Smooth muscle cell (in vitro differentiated cells): ENCODE results near the gene VWDE. TPM values are rescaled to one million over a fixed set of nuclear protein-coding genes. Genes with fewer than 3 reads are reported as not detected.
A peak's percentile ranks its signal among the peaks of the same experiment; 100 is the strongest.
"Not testable (repeated sequence)": the region's sequence is repeated elsewhere in the genome, so short reads cannot be mapped to it uniquely, and the experiment has no call there.

Source experiments
- DNase-seq: peaks from one replicate; lab custom pipeline; 2025; ENCODE audit not compliant: unreplicated experiment; lab: John Stamatoyannopoulos, UW
- H2AFZ ChIP-seq: fragments of 200-600 bp; sonication (generic); 2 replicates; pipeline ENCODE4 v1.6.0; 2016; ENCODE audit warnings: antibody characterized with exemption, low read depth, mild to moderate bottlenecking
- H3F3A ChIP-seq: fragments of 200-600 bp; sonication (generic); 2 replicates; pipeline ENCODE4 v1.6.0; 2017; ENCODE audit warnings: antibody characterized with exemption, low read depth
- H3K27ac ChIP-seq: fragments of 200-600 bp; sonication (generic); 2 replicates; pipeline ENCODE4 v1.5.1; 2016; ENCODE audit warnings: low read depth, mild to moderate bottlenecking
- H3K27me3 ChIP-seq: fragments of 200-600 bp; sonication (generic); 2 replicates; pipeline ENCODE4 v1.6.1; 2016; ENCODE audit warnings: low read depth, mild to moderate bottlenecking
- H3K36me3 ChIP-seq: fragments of 200-600 bp; sonication (generic); 2 replicates; pipeline ENCODE4 v1.5.1; 2016; ENCODE audit warnings: low read depth
- H3K4me1 ChIP-seq: fragments of 200-600 bp; sonication (generic); 2 replicates; pipeline ENCODE4 v1.5.1; 2016; ENCODE audit warnings: low read depth
- H3K4me2 ChIP-seq: fragments of 200-600 bp; sonication (generic); 2 replicates; pipeline ENCODE4 v1.6.0; 2016; ENCODE audit warnings: mild to moderate bottlenecking
- H3K4me3 ChIP-seq: fragments of 200-600 bp; sonication (generic); 2 replicates; pipeline ENCODE4 v1.5.1; 2016; ENCODE audit warnings: mild to moderate bottlenecking
- H3K79me2 ChIP-seq: fragments of 200-600 bp; sonication (generic); 2 replicates; pipeline ENCODE4 v1.6.0; 2016; ENCODE audit warnings: low read depth, mild to moderate bottlenecking
- H3K9ac ChIP-seq: fragments of 200-600 bp; sonication (generic); 2 replicates; pipeline ENCODE4 v1.6.0; 2016; ENCODE audit warnings: low read depth
- H3K9me3 ChIP-seq: fragments of 200-600 bp; sonication (generic); replicated peaks from 2 replicates; pipeline ENCODE4 v1.5.1; 2016; ENCODE audit warnings: low read depth
- H4K20me1 ChIP-seq: fragments of 200-600 bp; sonication (generic); 2 replicates; pipeline ENCODE4 v1.6.0; 2016; ENCODE audit warnings: low read depth
- WGBS: methylation state at CpG from one replicate; pipeline ENCODE4 v1.1.7; 2016; ENCODE audit warnings: low lambda C conversion rate; 5-methylcytosine and 5-hydroxymethylcytosine counted together
- polyA plus RNA-seq: library from polyadenylated mRNA; unstranded; fragments of >200 nt; fragmentation: Nextera tagmentation; extraction: Ambion mirVana; gene quantifications from 2 replicates; pipeline ENCODE4 v1.2.1, GENCODE V29; 2016
- total RNA-seq: library from RNA; depleted of rRNA; stranded (reverse); fragments of >200 nt; gene quantifications from 2 replicates; pipeline ENCODE4 v1.2.3, GENCODE V29; 2014
- TF ChIP-seq, protein P1 (sequence below): fragments of 200-600 bp; sonication (generic); IDR thresholded peaks from 2 replicates; pipeline ENCODE4 v1.5.1; 2017; ENCODE audit warnings: borderline replicate concordance, mild to moderate bottlenecking, antibody characterized with exemption; ENCODE audit not compliant: insufficient read depth, poor library complexity, severe bottlenecking

The VWDE gene
- 0.13 and 0.49 TPM in 2 replicates for total RNA-seq
- polyA plus RNA-seq = not detected in 2 replicates

DNA sequence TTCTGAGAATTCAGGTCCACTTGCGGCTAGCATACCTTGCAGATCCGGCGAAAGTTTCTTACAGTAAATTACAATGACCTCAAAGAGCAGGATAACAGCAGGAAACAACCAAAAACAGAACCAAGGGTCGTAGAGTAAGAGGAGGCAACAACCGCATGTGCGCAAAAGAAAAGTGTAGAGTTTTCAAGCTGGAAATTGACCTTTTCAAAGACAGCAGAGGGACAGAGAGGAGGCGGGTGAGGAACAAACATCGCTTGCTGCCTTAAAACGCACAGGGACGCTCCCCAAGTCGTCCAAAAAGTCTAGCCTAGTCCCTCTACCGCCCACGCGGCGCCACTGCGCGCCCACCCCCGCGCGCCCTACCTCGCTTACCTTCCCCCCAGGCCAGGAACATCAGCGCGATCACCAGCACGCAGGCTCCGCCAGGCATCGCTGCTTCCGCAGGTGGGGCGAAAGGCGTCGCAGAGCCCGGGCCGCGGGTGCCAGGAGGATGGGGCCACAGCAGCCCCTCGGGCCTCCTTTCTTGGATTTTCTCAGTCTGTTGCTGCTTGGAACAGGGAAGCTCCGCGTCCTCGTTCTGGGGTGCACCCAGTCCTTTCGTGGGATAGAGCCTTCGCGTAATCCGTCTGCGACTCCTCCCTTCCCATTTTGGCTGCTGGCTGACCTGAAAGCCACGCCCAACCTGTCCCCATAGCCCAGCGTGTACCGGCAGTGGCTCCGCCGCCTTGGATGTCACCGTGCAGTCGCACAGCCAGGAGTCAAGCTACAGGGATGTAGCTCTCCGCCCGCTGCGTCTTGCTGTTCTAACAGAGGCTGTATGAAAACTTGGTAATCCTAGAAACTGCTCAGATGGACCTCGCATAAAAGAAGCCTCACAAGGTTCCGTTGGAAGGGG, at the start of gene VWDE:
Gene VWDE (minus strand): TSS at position 579 of the 895 bp plus-strand sequence. CDS start 149 bp downstream, at position 430.
- no peak for DNase-seq
- no peaks in the 10 kb centered on the region for H3K36me3 ChIP-seq
- H3K79me2 ChIP-seq = no peaks in the 10 kb centered on the region
- no peak within 1 kb of the TSS for H3K27ac ChIP-seq
- H3K27me3 ChIP-seq = peaks cover 65% of the 10 kb centered on the region
- H3K9me3 ChIP-seq = no peaks in the 10 kb centered on the region
- WGBS = 1% methylated on average over 53 of the region's 54 CpGs
- peak within 1 kb of the TSS; percentile 52 for H3K4me3 ChIP-seq
- peaks cover 8% of the 10 kb centered on the region for H3K4me1 ChIP-seq
- peak within 1 kb of the TSS; percentile 71 for H2AFZ ChIP-seq
- H3F3A ChIP-seq = no peaks in the 10 kb centered on the region
- H3K9ac ChIP-seq = no peak within 1 kb of the TSS
- H3K4me2 ChIP-seq = peak within 1 kb of the TSS; percentile 85
- H4K20me1 ChIP-seq = no peaks in the 10 kb centered on the region
- TF ChIP-seq, protein P1, sequence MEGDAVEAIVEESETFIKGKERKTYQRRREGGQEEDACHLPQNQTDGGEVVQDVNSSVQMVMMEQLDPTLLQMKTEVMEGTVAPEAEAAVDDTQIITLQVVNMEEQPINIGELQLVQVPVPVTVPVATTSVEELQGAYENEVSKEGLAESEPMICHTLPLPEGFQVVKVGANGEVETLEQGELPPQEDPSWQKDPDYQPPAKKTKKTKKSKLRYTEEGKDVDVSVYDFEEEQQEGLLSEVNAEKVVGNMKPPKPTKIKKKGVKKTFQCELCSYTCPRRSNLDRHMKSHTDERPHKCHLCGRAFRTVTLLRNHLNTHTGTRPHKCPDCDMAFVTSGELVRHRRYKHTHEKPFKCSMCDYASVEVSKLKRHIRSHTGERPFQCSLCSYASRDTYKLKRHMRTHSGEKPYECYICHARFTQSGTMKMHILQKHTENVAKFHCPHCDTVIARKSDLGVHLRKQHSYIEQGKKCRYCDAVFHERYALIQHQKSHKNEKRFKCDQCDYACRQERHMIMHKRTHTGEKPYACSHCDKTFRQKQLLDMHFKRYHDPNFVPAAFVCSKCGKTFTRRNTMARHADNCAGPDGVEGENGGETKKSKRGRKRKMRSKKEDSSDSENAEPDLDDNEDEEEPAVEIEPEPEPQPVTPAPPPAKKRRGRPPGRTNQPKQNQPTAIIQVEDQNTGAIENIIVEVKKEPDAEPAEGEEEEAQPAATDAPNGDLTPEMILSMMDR = no peak

DNA sequence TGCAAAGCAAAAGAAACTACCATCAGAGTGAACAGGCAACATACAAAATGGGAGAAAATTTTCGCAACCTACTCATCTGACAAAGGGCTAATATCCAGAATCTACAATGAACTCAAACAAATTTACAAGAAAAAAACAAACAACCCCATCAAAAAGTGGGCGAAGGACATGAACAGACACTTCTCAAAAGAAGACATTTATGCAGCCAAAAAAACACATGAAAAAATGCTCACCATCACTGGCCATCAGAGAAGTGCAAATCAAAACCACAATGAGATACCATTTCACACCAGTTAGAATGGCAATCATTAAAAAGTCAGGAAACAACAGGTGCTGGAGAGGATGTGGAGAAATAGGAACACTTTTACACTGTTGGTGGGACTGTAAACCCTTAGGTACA, 49.5 kb upstream of the VWDE start:
- H3F3A ChIP-seq, H3K4me1 ChIP-seq, H2AFZ ChIP-seq, H3K27me3 ChIP-seq, H3K4me3 ChIP-seq, H3K36me3 ChIP-seq, H4K20me1 ChIP-seq, H3K27ac ChIP-seq, H3K79me2 ChIP-seq, H3K9me3 ChIP-seq, H3K4me2 ChIP-seq, DNase-seq, H3K9ac ChIP-seq: not testable (repeated sequence)
- WGBS = 82% methylated on average over 2 of the region's 2 CpGs

DNA sequence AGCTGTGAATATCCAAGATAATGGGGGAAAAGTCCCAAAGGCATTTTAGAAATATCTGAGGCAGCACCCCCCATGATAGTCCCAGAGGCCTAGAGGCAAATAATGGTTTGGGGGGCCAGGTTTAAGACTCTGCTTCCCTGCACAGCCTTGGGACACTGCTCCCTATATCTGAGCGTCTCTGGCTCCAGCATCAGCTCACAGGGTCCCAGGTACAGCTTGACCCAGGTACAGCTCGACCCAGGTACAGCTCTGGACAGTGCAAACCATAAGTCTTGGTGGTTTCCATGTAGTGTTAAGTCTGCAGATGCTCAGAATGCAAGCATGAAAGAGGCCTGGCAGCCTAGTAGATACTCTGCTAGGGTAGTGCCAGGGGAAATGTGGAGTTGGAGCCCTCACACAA, 47.0 kb upstream of the VWDE start:
- Histone ChIP-seq H3K9ac (no peak overlapping the region), H3K27ac (no peak overlapping the region), H4K20me1 (no peaks in the 10 kb centered on the region), H3K9me3 (no peaks in the 10 kb centered on the region), H2AFZ (no peak overlapping the region), H3F3A (no peaks in the 10 kb centered on the region), H3K36me3 (no peaks in the 10 kb centered on the region), H3K27me3 (peaks cover 8% of the 10 kb centered on the region), H3K4me3 (no peak overlapping the region), H3K4me2 (no peak overlapping the region), H3K4me1 (no peaks in the 10 kb centered on the region), H3K79me2 (no peaks in the 10 kb centered on the region)
- DNase-seq = no peak
- 80% methylated on average over 2 of the region's 2 CpGs for WGBS
- TF ChIP-seq, protein P1 = no peak

DNA sequence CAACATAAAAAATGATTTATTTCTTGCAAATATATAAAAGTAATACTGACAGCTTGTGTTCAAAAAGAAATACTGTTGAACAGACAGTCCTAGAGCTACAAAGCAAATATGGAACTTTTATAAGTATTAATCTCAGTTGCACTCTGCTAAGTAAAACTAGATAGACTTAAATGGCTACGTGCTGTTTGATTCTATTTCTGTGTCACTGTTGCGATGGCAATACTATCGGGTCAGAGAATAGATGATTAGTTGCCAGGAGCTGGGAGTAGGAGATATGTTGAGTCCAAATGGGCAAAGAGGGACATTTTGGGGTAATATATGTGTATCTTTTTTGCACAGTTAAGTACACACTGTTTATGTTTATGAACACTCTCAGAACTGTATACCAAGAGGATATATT, 41.1 kb upstream of the VWDE start:
- no peak for DNase-seq
- H3K4me1 ChIP-seq = no peaks in the 10 kb centered on the region
- H3K9me3 ChIP-seq = no peaks in the 10 kb centered on the region
- 86% methylated on average over 3 of the region's 3 CpGs for whole genome bisulfite sequencing
- no peak overlapping the region for H3K9ac ChIP-seq
- no peaks in the 10 kb centered on the region for H3F3A ChIP-seq
- H3K27ac ChIP-seq = no peak overlapping the region
- peaks cover 4% of the 10 kb centered on the region for H3K27me3 ChIP-seq
- no peaks in the 10 kb centered on the region for H3K79me2 ChIP-seq
- H3K36me3 ChIP-seq = no peaks in the 10 kb centered on the region
- TF ChIP-seq, protein P1 = no peak
- no peak overlapping the region for H2AFZ ChIP-seq
- H3K4me2 ChIP-seq = no peak overlapping the region
- H4K20me1 ChIP-seq = no peaks in the 10 kb centered on the region
- no peak overlapping the region for H3K4me3 ChIP-seq
